SU-DHL-6 (cell line): ENCODE results near the gene SLC22A5.

ENCODE experiments used
- H2AFZ ChIP-seq: fragments of 200-600 bp; sonication (generic); 2 replicates; pipeline ENCODE4 v1.6.1; 2014; ENCODE audit warnings: low read depth, mild to moderate bottlenecking, moderate library complexity, mixed read lengths, antibody characterized with exemption, low read length; ENCODE audit not compliant: severe bottlenecking
- H3F3A ChIP-seq: fragments of 200-600 bp; shearing (Covaris generic); 2 replicates; pipeline ENCODE4 v1.6.0; 2016; ENCODE audit warnings: antibody characterized with exemption, mild to moderate bottlenecking; ENCODE audit not compliant: insufficient read depth
- H3K27ac ChIP-seq: fragments of 200-600 bp; sonication (generic); 2 replicates; pipeline ENCODE4 v1.5.1; 2016; ENCODE audit warnings: low read depth, mild to moderate bottlenecking, low read length, moderate library complexity, mixed read lengths
- H3K27me3 ChIP-seq: fragments of 200-600 bp; sonication (generic), shearing (Covaris generic); 2 replicates; pipeline ENCODE4 v1.6.0; 2014; ENCODE audit warnings: mild to moderate bottlenecking, low read length
- H3K36me3 ChIP-seq: fragments of 200-600 bp; sonication (generic); 2 replicates; pipeline ENCODE4 v1.6.1; 2014; ENCODE audit warnings: mild to moderate bottlenecking, low read length, mixed read lengths
- H3K4me2 ChIP-seq: fragments of 300-600, 200-600 bp; shearing (Covaris generic), sonication (generic); 2 replicates; pipeline ENCODE4 v1.6.0; 2014; ENCODE audit warnings: low read length, low read depth, mild to moderate bottlenecking; ENCODE audit not compliant: poor library complexity, severe bottlenecking
- H3K4me3 ChIP-seq: fragments of 200-600 bp; sonication (generic); 2 replicates; pipeline ENCODE4 v1.5.1; 2014; ENCODE audit warnings: antibody characterized with exemption, low read length, mild to moderate bottlenecking, mixed read lengths; ENCODE audit not compliant: insufficient read depth, poor library complexity, severe bottlenecking
- H3K79me2 ChIP-seq: fragments of 200-600 bp; sonication (generic); 2 replicates; pipeline ENCODE4 v1.6.1; 2014; ENCODE audit warnings: mild to moderate bottlenecking, low read length, moderate library complexity; ENCODE audit not compliant: insufficient read depth
- H3K9ac ChIP-seq: fragments of 200-600 bp; sonication (generic); 2 replicates; pipeline ENCODE4 v1.7.0; 2014; ENCODE audit warnings: mild to moderate bottlenecking, low read length
- H3K9me2 ChIP-seq: fragments of 200-600 bp; sonication (generic); replicated peaks from 2 replicates; pipeline ENCODE4 v1.6.1; 2014; ENCODE audit warnings: low read length; ENCODE audit not compliant: insufficient read depth
- H3K9me3 ChIP-seq: fragments of 200-600 bp; sonication (generic); 2 replicates; pipeline ENCODE4 v1.6.1; 2014; ENCODE audit warnings: low read length, mixed read lengths; ENCODE audit not compliant: insufficient read depth
- H4K20me1 ChIP-seq: fragments of 200-600 bp; sonication (generic); 2 replicates; pipeline ENCODE4 v1.6.1; 2014; ENCODE audit warnings: low read depth, mild to moderate bottlenecking, antibody characterized with exemption, low read length, moderate library complexity, mixed read lengths
- EZH2phosphoT487 ChIP-seq: fragments of 200-600 bp; sonication (generic), shearing (Covaris generic); conservative IDR thresholded peaks from 2 replicates; pipeline ENCODE4 v1.6.1; 2018; ENCODE audit warnings: mild to moderate bottlenecking, antibody characterized with exemption, low read length, moderate library complexity, mixed read lengths
- TF ChIP-seq, protein P1 (sequence below): fragments of 200-600 bp; sonication (generic); IDR thresholded peaks from one replicate; pipeline ENCODE4 v1.5.1; 2017; ENCODE audit warnings: antibody characterized with exemption, mild to moderate bottlenecking, low read length, moderate library complexity; ENCODE audit not compliant: insufficient read depth, poor library complexity, severe bottlenecking

The SLC22A5 gene

DNA sequence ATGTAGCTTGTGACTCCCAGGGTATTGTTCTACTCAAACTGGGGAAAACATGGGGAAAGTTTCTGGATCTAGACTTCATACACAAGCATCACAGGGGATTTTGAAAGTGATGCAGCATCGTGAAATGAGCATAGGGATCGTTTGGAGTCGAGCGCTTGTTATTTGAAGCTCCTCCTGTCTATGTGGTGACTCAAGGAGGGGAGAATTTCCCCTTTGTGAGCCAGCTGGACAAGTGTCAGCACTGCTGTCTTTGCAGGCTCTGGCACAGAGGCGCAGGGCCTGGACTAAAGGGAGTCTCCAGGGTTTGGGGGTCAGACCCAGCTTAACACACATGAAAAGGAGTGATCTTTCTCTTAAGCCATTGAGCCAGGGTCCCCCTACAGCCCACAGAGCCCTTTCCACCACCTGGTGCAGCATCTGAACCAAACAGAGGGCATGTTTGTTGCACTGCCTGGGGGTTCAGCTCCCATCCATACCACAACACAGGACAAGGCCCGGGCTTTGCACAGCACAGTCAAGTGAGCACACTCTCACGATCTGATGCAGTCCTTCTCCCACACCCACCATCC lies 70.1 kb downstream of the SLC22A5 start:
- no peaks in the 10 kb centered on the region for H3K36me3 ChIP-seq
- no peaks in the 10 kb centered on the region for H3K9me3 ChIP-seq
- H3K27ac ChIP-seq: no peak overlapping the region
- no peaks in the 10 kb centered on the region for H3F3A ChIP-seq
- H2AFZ ChIP-seq: no peak overlapping the region
- no peak for TF ChIP-seq EZH2phosphoT487
- TF ChIP-seq, protein P1, sequence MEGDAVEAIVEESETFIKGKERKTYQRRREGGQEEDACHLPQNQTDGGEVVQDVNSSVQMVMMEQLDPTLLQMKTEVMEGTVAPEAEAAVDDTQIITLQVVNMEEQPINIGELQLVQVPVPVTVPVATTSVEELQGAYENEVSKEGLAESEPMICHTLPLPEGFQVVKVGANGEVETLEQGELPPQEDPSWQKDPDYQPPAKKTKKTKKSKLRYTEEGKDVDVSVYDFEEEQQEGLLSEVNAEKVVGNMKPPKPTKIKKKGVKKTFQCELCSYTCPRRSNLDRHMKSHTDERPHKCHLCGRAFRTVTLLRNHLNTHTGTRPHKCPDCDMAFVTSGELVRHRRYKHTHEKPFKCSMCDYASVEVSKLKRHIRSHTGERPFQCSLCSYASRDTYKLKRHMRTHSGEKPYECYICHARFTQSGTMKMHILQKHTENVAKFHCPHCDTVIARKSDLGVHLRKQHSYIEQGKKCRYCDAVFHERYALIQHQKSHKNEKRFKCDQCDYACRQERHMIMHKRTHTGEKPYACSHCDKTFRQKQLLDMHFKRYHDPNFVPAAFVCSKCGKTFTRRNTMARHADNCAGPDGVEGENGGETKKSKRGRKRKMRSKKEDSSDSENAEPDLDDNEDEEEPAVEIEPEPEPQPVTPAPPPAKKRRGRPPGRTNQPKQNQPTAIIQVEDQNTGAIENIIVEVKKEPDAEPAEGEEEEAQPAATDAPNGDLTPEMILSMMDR: no peak
- no peaks in the 10 kb centered on the region for H3K27me3 ChIP-seq
- no peaks in the 10 kb centered on the region for H3K79me2 ChIP-seq
- H3K4me3 ChIP-seq: no peak overlapping the region
- no peak overlapping the region for H3K4me2 ChIP-seq
- no peak overlapping the region for H3K9ac ChIP-seq
- no peaks in the 10 kb centered on the region for H4K20me1 ChIP-seq
- H3K9me2 ChIP-seq: no peaks in the 10 kb centered on the region

- Histone ChIP-seq H3K4me3 (no peak overlapping the region), H2AFZ (no peak overlapping the region), H3F3A (no peaks in the 10 kb centered on the region), H3K9ac (no peak overlapping the region), H3K79me2 (no peaks in the 10 kb centered on the region), H3K9me3 (no peaks in the 10 kb centered on the region), H3K4me2 (no peak overlapping the region), H3K36me3 (no peaks in the 10 kb centered on the region), H3K27me3 (no peaks in the 10 kb centered on the region), H4K20me1 (no peaks in the 10 kb centered on the region), H3K9me2 (no peaks in the 10 kb centered on the region), H3K27ac (no peak overlapping the region)
- TF ChIP-seq EZH2phosphoT487: no peak
- TF ChIP-seq, protein P1: no peak
These were observed 74.6 kb downstream of the SLC22A5 start for GRCh38 chr5:132444061-132444460.
